Aortic smooth muscle cell (primary cell): ENCODE results near the gene NFKB2. TPM values are rescaled to one million over a fixed set of nuclear protein-coding genes. Genes with fewer than 3 reads are reported as not detected.

ENCODE experiments used
- total RNA-seq: library from RNA; depleted of rRNA; stranded (reverse); fragments of >200 nt; gene quantifications from 2 replicates; pipeline ENCODE4 v1.2.3, GENCODE V29; 2014

NFKB2 gene
- total RNA-seq: 12.7 and 14.0 TPM in 2 replicates

GRCh38 chr10:102395400-102396316 lies at the start of gene NFKB2:
Gene NFKB2 (plus strand): TSS chr10:102395705. CDS start chr10:102395960, 255 bp downstream.

GRCh38 chr10:102418622-102419268 lies 23.2 kb downstream of the NFKB2 start, which contains the start of gene PSD:
Gene PSD (minus strand): TSS chr10:102418785. CDS start chr10:102417038, 1,747 bp downstream.

GRCh38 chr10:102420714-102421506 lies 25.4 kb downstream of the NFKB2 start, which contains the start of gene FBXL15:
Gene FBXL15 (plus strand): TSS chr10:102420836. CDS start chr10:102421130, 294 bp downstream.

GRCh38 chr10:102432162-102432950 lies 36.9 kb downstream of the NFKB2 start, which contains the start of gene CUEDC2:
Gene CUEDC2 (minus strand): TSS chr10:102432574. CDS start chr10:102425188, 7,386 bp downstream.

GRCh38 chr10:102451105-102451969 lies 55.8 kb downstream of the NFKB2 start, which contains the start of gene C10orf95:
Gene C10orf95 (minus strand): TSS chr10:102451543. CDS start chr10:102451093, 450 bp downstream.

Other genes starting within 250 kb of the NFKB2 start
- 22.1 and 38.3 TPM in 2 replicates for gene NOLC1, start 243.3 kb upstream of the NFKB2 start, total RNA-seq
- gene ELOVL3, start 169.4 kb upstream of the NFKB2 start, total RNA-seq: 0.26 TPM in 1 of 2 replicates, not detected in the other
- 0.12 and 0.13 TPM in 2 replicates for gene PITX3, start 154.2 kb upstream of the NFKB2 start, total RNA-seq
- 28.4 and 40.7 TPM in 2 replicates for gene GBF1, start 150.2 kb upstream of the NFKB2 start, total RNA-seq
- 0.12 and 0.26 TPM in 2 replicates for gene PSD, start 23.1 kb downstream of the NFKB2 start, total RNA-seq
- gene FBXL15, start 25.1 kb downstream of the NFKB2 start, total RNA-seq: 9.9 TPM in 2 replicates
- gene CUEDC2, start 36.9 kb downstream of the NFKB2 start, total RNA-seq: 41.9 and 43.2 TPM in 2 replicates
- gene C10orf95, start 55.8 kb downstream of the NFKB2 start, total RNA-seq: under 0.01 and 0.06 TPM in 2 replicates
- gene ACTR1A, start 107.0 kb downstream of the NFKB2 start, total RNA-seq: 146 and 170 TPM in 2 replicates
- 1.6 and 2.9 TPM in 2 replicates for gene SUFU, start 108.3 kb downstream of the NFKB2 start, total RNA-seq
- 70.0 and 95.4 TPM in 2 replicates for gene TRIM8, start 248.8 kb downstream of the NFKB2 start, total RNA-seq